ENCODE measurements around the gene SLC44A3. TPM values are rescaled to one million over a fixed set of nuclear protein-coding genes. Genes with fewer than 3 reads are reported as not detected.

SLC44A3 gene
- total and polyA plus RNA-seq, 9 donors, result 1.1 to 31.3 (median 3.3) TPM

- H3K4me3 ChIP-seq, result no peak overlapping the region
- H3K4me1 ChIP-seq (ENCODE audit: insufficient read depth), result peaks cover 37% of the 10 kb centered on the region
- TF ChIP-seq POLR2A (IDR thresholded peaks at IDR 0.05), result no peak
- TF ChIP-seq CTCF (IDR thresholded peaks at IDR 0.05), result no peak
- no peak for TF ChIP-seq EP300 (IDR thresholded peaks at IDR 0.05)
- no peak overlapping the region for H3K27ac ChIP-seq
- no peaks in the 10 kb centered on the region for H3K9me3 ChIP-seq
- 72 to 84% (median 74%) methylated on average over 4 of the region's 4 CpGs for WGBS, 3 donors
- intact Hi-C loops (cut with DNase I), result loop anchor here in 3 of 4 donors (10.0 kb wide), 2 partner anchors 105 to 125 kb away; no protein-coding TSS in a partner anchor
- DNase-seq, result no peak
- no peaks in the 10 kb centered on the region for H3K36me3 ChIP-seq
- H3K27me3 ChIP-seq, result no peaks in the 10 kb centered on the region
Measured at GRCh38 chr1:94919241-94920030, 99.3 kb downstream of the SLC44A3 start.

GRCh38 chr1:94920061-94920460, 99.9 kb downstream of the SLC44A3 start:
- Histone ChIP-seq H3K9me3 (no peaks in the 10 kb centered on the region), H3K36me3 (no peaks in the 10 kb centered on the region), H3K27me3 (no peaks in the 10 kb centered on the region), H3K27ac (no peak overlapping the region), H3K4me1 (ENCODE audit: insufficient read depth) (peaks cover 37% of the 10 kb centered on the region), H3K4me3 (no peak overlapping the region)
- intact Hi-C loops (cut with DNase I), result loop anchor here in 3 of 4 donors (10.0 kb wide), 2 partner anchors 105 to 125 kb away; no protein-coding TSS in a partner anchor
- 56 to 61% (median 56%) methylated on average over 3 of the region's 3 CpGs for WGBS, 3 donors
- TF ChIP-seq POLR2A (IDR thresholded peaks at IDR 0.05), result no peak
- no peak for TF ChIP-seq CTCF (IDR thresholded peaks at IDR 0.05)
- TF ChIP-seq EP300 (IDR thresholded peaks at IDR 0.05), result no peak
- no peak for DNase-seq

GRCh38 chr1:94921977-94922376, 101.8 kb downstream of the SLC44A3 start:
- Histone ChIP-seq H3K9me3 (no peaks in the 10 kb centered on the region), H3K4me3 (no peak overlapping the region), H3K36me3 (no peaks in the 10 kb centered on the region), H3K27ac (no peak overlapping the region), H3K4me1 (ENCODE audit: insufficient read depth) (peaks cover 34% of the 10 kb centered on the region), H3K27me3 (no peaks in the 10 kb centered on the region)
- intact Hi-C loops (cut with DNase I), result loop anchor here in 3 of 4 donors (10.0 kb wide), 2 partner anchors 103 to 123 kb away; no protein-coding TSS in a partner anchor
- DNase-seq, result no peak
- 84 to 93% (median 89%) methylated on average over 1 of the region's 1 CpG for WGBS, 3 donors
- TF ChIP-seq POLR2A (IDR thresholded peaks at IDR 0.05) (no peak), CTCF (IDR thresholded peaks at IDR 0.05) (no peak)

- Histone ChIP-seq H3K4me1 (ENCODE audit: insufficient read depth) (peaks cover 34% of the 10 kb centered on the region), H3K9me3 (no peaks in the 10 kb centered on the region), H3K4me3 (peak overlapping the region; percentile 17), H3K36me3 (no peaks in the 10 kb centered on the region), H3K27ac (no peak overlapping the region), H3K27me3 (no peaks in the 10 kb centered on the region)
- intact Hi-C loops (cut with DNase I), result loop anchor here in 3 of 4 donors (10.0 kb wide), 2 partner anchors 102 to 122 kb away; no protein-coding TSS in a partner anchor
- DNase-seq, result no peak
- 35 to 46% (median 43%) methylated on average over 8 of the region's 8 CpGs for WGBS, 3 donors
- TF ChIP-seq EP300 (IDR thresholded peaks at IDR 0.05) (no peak), CTCF (IDR thresholded peaks at IDR 0.05) (no peak), POLR2A (IDR thresholded peaks at IDR 0.05) (no peak)
Measured at GRCh38 chr1:94922761-94923331, 102.7 kb downstream of the SLC44A3 start.

All from ovary (tissue), 9 donors.